ENCODE data around the gene TFCP2L1.

DNA sequence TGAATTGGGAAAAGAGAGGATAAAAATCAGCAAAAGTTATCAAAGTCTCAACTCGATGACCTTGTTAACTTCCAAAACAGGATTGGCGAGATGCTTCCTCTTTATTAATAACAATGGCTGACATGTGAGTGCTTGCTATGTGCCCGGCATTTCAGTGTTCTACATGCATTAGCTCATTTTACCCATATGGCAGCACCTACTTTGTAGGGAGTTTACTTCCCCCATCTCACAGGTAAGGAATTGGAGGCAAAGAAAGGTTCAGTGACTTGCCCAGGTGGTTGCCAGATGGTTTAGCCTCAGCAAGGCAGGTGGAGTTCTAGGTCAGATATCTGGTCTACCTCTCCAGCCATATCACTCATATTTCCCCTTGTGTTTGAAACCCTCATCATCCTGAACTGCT, 12.4 kb downstream of the TFCP2L1 start:
- TF ChIP-seq, protein P1, sequence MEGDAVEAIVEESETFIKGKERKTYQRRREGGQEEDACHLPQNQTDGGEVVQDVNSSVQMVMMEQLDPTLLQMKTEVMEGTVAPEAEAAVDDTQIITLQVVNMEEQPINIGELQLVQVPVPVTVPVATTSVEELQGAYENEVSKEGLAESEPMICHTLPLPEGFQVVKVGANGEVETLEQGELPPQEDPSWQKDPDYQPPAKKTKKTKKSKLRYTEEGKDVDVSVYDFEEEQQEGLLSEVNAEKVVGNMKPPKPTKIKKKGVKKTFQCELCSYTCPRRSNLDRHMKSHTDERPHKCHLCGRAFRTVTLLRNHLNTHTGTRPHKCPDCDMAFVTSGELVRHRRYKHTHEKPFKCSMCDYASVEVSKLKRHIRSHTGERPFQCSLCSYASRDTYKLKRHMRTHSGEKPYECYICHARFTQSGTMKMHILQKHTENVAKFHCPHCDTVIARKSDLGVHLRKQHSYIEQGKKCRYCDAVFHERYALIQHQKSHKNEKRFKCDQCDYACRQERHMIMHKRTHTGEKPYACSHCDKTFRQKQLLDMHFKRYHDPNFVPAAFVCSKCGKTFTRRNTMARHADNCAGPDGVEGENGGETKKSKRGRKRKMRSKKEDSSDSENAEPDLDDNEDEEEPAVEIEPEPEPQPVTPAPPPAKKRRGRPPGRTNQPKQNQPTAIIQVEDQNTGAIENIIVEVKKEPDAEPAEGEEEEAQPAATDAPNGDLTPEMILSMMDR (IDR thresholded peaks at IDR 0.05 in 8 of 11, conservative IDR thresholded peaks at IDR 0.05 in 3 of 11) = no peak
- TF ChIP-seq POLR2A (IDR thresholded peaks at IDR 0.05) (no peak), POLR2AphosphoS5 (IDR thresholded peaks at IDR 0.05) (no peak)

Data from spleen (tissue), 7 donors.